HG03025 (cell line): ENCODE results near the gene FBLN2.

Source experiments
- ATAC-seq: cut with Tn5 transposase; IDR thresholded peaks from one replicate; pipeline ENCODE4 v1.9.1; 2021; ENCODE audit warnings: mild to moderate bottlenecking, moderate library complexity; ENCODE audit not compliant: unreplicated experiment, low FRiP score

The FBLN2 gene

GRCh38 chr3:13529196-13530112 lies 19.5 kb upstream of the FBLN2 start:
- no peak for ATAC-seq

GRCh38 chr3:13530241-13531009 lies 18.5 kb upstream of the FBLN2 start:
- ATAC-seq = no peak

- ATAC-seq = no peak
Measured at GRCh38 chr3:13532085-13532484, 16.8 kb upstream of the FBLN2 start.

GRCh38 chr3:13532631-13533030 lies 16.3 kb upstream of the FBLN2 start:
- no peak for ATAC-seq

- no peak for ATAC-seq
Measured at GRCh38 chr3:13533885-13534301, 15.0 kb upstream of the FBLN2 start.

- ATAC-seq = no peak
Measured at GRCh38 chr3:13535526-13535875, 13.4 kb upstream of the FBLN2 start.

GRCh38 chr3:13535905-13536304 lies 13.0 kb upstream of the FBLN2 start:
- ATAC-seq = no peak

GRCh38 chr3:13536432-13536831 lies 12.5 kb upstream of the FBLN2 start:
- ATAC-seq = no peak

- ATAC-seq = no peak
Measured at GRCh38 chr3:13536832-13537231, 12.1 kb upstream of the FBLN2 start.

- no peak for ATAC-seq
Measured at GRCh38 chr3:13537244-13537908, 11.5 kb upstream of the FBLN2 start.

- ATAC-seq = no peak
Measured at GRCh38 chr3:13537909-13538296, 11.0 kb upstream of the FBLN2 start.

GRCh38 chr3:13538520-13539291 lies 10.2 kb upstream of the FBLN2 start:
- ATAC-seq = no peak

- no peak for ATAC-seq
Measured at GRCh38 chr3:13539292-13539638, 9.7 kb upstream of the FBLN2 start.

GRCh38 chr3:13539671-13540070 lies 9.3 kb upstream of the FBLN2 start:
- no peak for ATAC-seq

GRCh38 chr3:13540297-13540995 lies 8.5 kb upstream of the FBLN2 start:
- no peak for ATAC-seq

- ATAC-seq = no peak
Measured at GRCh38 chr3:13541691-13542090, 7.2 kb upstream of the FBLN2 start.

GRCh38 chr3:13542142-13542541 lies 6.8 kb upstream of the FBLN2 start:
- no peak for ATAC-seq

- ATAC-seq = no peak
Measured at GRCh38 chr3:13543253-13543652, 5.7 kb upstream of the FBLN2 start.

GRCh38 chr3:13544293-13544831 lies 4.6 kb upstream of the FBLN2 start:
- no peak for ATAC-seq
